GM21390 (cell line): ENCODE data around the gene GPR15LG.

Source experiments
- ATAC-seq: cut with Tn5 transposase; IDR thresholded peaks from one replicate; pipeline ENCODE4 v1.9.1; 2021; ENCODE audit not compliant: unreplicated experiment

GPR15LG gene

DNA sequence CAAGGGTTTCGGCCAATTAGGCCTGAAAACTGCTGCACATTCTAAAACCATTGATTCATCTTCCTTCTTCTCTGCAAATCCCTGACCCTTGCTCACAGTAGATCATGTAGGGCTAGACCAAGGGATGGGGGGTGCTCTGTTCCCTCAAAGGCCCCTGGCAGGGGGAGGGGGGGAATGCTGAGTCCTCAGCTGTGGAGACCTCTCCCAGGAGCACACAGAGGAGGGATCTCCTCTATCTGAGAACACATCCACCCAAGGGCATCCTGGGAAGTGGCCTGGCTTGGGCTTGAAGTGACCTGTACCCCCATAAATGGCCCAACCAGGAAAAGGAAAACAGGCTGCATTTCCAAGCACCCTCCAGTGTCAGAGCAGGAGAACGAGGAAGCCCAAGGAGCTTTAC lies 19.7 kb downstream of the GPR15LG start:
- ATAC-seq: no peak

DNA sequence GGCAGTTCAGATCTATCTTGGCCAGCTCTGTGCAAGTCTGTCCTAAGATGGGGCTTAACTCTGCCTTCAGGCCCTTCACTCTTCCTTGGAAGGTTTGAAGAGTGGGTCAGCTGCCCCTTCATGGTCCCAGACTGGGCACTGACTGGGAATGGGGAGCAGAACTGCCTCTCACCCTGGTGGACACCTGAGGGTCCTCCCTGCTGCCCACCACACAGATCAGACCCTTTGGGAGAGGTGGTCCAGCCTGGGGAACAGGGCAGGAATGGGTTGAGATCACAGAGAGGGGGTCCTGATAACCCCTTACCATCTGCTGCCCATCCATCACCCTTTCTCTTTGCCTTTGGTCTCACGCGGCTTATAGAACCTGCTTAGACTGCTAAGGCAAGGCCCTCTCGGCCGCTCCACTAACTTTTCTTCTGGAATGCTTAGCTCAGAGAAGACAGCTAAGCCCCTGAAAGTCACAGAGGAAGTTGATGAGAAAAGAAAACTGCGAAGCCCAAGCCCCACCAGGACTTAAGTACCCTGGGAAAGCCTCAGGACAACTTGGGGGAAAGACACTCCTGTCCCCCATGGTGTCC lies 20.3 kb downstream of the GPR15LG start:
- no peak for ATAC-seq

DNA sequence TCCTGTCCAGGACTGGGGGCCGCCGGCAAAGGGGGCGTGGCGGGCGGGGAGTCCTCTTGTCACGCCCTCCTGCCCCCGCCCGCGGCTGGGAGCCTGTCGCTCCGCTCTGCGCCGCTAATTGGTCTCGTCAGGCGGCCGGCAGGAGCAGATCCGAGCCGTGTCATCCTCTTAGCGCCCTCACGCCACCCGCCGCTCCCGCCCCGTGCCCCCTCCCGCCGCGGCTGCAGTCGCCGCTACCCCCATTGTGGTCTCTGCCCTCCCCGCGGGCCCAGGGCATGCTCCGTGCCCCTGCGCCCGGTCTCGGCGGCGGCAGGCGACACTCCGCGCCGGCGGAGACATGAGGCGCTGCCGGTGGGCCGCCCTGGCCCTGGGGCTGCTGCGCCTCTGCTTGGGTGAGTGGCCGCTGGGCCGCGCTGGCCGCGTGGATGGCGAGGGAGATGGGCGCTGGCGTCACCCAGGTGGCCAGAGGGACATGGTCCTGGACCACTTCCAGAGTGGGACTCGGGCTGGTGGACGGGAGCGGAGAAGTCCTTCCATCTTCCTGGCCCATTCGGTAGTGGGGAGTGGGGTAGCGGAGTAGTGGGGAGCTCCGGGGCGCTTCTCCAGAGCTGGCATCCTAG lies 20.9 kb downstream of the GPR15LG start, which contains the start of gene CDHR1:
Gene CDHR1, plus strand, starts transcription at position 114 of the 620 bp plus-strand sequence. Its CDS starts 224 bp downstream, at position 338.
- ATAC-seq: peak; percentile 80

DNA sequence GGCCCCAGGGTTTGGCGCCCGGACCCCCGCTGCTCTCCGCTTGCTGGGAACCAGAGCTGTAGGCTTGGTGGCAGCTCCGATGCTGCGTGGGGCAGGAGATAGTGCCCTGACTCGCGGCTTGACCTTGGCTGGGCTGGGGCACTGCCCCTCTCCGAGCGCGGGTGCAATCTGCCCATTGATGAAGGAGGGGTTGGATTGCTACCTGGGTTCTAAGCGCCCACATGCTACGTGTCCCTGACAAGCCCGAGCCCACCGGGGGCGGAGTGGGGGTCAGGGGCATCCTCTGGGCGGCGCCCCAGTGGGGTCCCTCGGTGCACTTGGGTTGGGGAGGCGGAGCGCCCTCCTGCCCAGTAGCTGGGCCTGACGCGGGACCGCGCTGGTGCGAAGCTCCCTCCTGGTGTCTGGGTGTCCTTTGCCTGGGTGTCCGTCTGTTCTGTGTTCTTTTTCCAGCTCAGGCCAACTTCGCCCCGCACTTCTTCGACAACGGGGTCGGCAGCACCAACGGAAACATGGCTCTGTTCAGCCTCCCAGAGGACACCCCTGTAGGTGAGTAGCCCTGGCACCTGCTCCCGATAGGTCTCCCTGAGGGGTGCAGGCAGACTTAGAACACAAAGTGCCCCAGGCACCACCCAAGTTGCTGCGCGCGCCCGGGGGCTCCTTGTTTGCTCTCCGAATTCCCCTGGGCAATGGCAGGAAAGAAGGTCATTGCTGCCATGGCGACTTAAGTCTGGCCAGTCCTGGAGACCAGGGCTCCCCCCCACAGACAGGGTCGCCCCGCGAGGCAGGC lies 21.6 kb downstream of the GPR15LG start:
- no peak for ATAC-seq

DNA sequence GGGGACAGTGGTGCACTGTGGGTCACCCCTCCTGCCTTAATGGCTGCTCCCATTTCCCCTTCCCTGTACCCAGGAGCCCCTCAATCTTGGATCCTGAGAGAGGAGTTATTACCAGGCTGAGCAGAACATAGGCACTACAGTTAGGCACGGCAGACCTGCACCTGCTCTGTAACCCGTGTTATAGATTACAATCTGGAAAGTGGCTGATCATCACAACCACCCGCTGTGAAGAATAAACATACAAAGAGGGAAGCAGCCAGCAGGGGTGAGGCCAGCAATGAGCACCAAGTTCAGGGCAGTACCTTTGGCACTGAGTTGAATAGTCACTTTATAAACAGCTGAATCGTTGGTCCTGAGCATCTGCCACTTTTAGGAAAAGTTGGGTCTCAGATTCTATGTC lies 22.5 kb downstream of the GPR15LG start:
- ATAC-seq: no peak

DNA sequence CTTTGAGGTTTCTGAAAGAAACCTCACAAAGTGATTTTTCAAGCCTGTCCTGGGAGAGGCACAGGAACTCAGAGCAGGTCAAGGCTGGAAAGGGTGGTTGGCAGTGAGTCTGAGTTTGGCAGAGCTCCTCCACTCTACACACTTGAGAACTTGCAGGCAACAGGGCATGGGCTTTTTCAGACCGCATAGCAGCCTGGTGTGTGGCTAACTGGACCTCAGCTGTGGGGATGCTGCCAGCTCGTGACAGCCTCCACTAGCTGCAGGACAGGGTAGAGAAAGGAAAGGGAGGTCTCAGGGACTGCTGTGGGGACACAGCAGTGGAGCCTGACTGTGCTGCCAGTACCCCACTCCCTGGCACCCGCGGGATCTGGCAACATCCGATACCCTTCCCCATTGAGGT lies 23.3 kb downstream of the GPR15LG start:
- ATAC-seq: no peak

DNA sequence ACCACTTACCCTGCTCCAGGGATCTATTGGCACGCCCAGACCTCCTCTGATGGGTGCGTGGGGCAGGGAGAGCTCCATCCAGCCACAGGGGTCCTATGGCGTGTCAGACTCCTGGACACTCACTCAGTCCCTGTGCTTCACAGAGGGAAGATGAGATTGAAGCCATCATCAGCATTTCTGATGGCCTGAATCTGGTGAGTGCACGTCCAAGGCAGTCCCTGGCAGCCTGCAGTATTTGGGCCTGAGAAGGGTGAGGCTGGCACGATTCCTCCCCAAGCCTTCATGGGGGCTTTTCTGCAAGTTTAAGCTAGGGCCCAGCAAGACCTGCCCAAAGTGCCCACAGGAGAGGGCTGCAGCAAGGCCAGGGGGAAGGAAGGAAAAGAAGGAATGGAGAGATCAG lies 24.0 kb downstream of the GPR15LG start:
- no peak for ATAC-seq

DNA sequence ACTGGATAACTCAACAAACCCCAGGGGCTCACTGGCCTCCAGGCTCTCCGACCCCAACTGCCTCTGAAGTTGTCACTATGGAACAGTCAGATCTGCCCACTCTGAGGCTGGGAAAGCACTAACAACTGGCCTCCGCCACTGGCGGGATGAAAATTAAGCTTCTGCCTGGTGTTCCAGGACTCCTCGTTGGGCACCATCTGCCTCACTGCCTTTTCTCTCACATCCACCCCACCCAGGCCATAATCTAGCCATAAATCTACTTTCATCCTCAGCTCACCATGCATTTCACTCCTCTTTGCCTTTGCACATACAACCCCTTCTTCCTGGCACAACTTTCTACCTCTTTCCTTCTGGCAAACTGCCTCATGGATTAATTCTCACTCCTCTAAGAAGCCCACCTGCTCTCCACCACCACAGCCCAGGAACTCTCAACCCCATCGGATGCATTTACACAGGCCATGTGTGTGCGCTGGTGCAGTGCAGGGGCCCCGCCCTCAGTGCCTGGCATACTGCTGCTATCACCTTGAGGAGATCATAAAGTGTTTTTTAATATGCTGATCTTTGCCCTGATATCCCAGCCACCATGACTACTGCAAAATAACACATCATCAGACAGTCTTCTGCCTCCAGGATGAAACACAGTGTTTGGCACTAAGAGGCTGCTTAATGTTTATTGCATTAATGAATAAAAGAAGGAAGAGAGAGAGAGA lies 24.8 kb downstream of the GPR15LG start:
- ATAC-seq: no peak

DNA sequence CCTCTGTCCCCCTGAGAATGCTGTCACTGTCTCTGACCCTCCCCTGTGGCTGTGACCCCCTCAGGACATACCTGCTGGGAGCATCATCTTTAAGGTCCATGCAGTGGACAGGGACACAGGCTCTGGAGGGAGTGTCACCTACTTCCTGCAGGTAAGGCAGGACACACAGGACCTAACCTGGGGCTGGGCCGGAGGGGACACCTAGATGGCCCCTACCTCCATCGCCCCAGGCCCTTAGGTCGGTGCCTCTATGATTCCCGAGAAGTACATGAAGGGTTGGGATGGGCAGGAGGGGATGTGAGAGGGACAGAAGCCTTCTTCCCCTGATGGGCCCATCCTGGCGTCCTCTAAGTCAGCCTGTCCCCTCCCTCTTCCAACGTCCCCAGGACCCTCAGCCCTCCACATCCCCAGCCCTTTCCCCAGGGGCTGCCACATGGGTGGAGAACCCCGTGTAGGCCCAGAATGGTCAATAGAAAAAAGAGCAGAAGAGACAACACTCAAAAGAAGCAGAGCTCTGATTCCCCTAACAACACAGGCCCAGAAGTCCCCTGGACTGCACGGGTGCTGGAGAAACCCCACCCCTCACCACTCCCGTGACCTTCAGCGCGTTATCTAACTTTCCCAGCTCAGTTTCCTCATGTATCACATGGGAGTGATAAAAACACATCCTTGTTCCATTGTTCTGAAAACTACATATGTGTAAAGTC lies 27.1 kb downstream of the GPR15LG start:
- no peak for ATAC-seq

DNA sequence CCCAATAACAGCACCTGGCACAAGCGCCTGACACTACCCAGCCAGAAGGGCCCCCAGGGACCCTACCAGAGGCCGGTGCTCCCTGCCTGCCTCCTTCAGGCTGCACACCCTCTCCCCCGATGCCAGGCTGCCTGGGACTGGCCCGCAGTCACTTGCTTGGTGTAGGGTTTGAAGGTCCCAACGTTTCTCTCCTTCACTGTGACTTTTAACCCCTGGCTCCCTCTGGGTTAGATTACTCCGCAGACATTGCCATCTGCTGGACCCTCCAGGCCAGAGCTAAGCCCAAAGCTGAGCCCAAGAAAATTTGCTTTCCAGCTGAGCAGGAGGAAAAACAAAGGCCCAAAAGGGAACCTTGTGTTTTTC lies 27.6 kb downstream of the GPR15LG start:
- no peak for ATAC-seq

DNA sequence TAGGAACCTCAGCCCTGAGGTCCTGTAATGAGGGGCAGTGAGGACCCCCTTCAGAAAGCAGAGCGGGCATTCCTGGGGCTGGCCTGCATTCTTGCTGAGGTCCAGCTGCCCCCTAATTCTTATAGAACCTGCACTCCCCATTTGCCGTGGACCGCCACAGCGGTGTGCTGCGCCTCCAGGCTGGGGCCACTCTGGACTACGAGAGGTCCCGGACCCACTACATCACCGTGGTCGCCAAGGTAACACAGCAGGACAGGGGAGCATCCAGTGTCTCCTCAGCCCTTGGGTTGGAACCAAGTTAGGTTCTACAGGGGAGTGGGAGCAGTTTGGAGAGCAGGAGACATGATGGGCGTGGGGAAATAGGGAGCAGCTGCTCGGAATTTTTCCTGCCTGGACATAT lies 28.1 kb downstream of the GPR15LG start:
- ATAC-seq: no peak

DNA sequence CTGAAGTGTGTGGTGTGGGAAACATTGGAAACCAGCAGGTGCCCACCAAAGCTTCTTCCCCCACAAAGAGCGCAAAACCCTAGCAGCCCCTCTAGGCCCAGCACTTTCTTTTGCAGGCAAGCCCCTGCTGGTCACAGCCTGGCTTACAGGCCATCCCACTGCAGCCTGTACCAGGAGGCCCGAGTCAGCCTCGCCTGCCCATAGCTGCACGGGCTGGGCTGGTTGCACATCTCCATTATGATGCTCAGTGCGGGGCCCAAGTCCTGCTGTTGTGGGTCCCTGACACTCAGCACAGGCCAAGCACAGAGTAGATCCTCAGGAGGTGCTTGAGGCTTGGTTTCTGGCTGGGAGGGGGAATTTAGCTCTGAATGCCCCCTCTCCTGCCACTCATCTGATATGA lies 28.7 kb downstream of the GPR15LG start:
- no peak for ATAC-seq

DNA sequence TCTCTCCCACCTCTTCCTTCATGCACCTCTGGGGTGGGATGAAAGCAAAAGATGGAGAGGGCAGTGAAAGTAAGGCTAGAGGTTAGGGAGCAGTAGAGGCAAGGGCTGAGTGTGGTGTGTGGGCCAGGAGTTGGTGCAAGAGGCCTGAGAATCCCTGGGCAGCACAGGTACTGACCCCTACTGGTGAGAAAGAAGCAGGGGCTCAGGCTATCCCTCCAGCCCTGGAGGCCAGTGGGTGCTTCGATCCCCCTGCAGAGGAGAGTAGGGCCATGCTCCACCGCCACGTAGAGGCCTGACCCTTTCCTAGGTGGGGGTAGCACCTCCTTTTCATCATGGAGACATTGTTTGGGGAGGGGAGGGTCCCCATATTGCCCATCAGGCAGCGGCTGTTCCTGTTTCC lies 30.5 kb downstream of the GPR15LG start:
- peak; percentile 64 for ATAC-seq

DNA sequence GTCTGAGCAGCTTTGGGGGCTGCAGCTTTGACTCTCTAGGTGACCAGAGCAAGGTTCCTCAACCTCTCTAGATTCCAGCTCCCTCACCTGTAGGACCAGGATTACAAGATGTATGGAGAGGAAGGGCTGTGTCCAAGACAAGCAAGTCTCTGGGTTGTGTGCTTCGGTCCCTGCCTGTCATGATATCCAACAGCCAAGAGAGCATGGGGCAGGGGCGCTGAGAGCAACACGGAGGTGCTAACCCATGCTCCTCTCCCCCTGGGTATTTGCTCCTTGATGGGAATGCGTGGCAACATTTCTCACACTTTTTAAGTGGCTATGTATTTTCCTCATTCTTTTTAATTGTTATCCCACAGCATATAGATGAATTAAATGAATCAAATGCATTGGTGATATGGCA lies 31.0 kb downstream of the GPR15LG start:
- ATAC-seq: no peak

DNA sequence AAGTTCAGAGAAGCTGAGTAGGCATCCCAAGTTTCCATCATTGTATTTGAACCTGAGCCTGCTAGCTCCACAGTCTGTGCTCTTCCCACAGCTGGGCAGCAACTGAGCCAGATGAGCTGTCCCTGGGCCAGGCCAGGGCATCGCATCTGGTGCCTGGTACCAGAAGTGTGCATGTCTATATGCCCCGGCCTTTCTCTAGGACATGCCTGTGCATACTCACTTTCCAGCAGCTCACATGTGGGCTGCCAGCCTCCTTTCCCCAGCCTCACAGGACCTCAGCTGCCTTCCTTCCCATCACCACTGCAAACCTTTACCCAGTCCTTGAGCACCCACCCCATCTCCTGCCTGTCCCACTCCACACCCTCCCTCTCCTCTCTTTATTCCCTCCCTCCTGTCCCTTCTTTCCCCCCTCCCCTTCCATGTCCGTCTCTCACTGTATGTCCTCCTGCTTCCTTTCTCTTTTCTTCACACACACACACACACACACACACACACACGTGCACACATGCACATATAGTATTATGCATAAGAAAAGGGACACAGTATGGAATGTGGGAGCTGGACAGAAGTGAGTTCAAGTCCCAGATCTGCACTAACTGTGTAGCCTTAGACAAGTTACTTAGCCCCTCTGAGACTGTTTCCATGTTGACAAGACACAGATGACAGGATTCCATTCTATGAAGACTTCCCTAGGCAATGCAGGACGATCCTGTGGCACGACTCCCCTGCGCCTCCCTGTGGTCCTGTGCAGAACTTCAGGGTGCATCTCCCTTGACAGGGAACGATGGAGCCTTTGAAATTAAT lies 31.6 kb downstream of the GPR15LG start:
- ATAC-seq: peak; percentile 86

DNA sequence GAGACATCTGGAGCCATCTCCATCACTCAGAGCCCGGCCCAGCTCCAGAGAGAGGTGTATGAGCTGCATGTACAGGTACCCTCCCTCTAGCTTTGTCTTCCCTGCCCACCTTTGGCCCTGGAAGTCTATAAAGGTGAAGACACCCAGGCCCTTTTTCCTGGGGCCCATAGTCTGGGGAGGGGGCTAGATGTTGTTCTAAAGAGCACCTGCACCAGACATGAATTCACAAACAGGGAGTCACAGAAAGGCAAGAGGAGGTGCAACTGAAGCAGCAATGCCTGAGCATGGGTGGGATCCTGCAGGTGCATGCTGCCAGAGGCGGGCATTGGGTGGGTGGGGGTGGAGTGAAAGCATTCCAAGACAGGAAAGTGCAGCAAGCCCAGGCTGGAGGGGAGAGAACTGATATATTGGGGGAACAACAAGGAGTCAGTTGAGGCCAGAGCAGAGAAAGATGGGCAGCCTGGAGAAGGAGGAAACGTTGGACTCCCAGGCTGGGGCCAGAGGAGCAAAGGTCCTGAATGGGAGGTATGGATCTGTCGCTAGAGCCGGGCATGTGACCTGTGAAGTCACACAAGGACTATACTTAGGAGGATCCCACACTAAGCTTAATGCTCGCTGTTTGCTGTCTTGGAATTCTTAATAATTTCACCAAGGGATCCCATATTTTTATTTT lies 32.4 kb downstream of the GPR15LG start:
- ATAC-seq: no peak

DNA sequence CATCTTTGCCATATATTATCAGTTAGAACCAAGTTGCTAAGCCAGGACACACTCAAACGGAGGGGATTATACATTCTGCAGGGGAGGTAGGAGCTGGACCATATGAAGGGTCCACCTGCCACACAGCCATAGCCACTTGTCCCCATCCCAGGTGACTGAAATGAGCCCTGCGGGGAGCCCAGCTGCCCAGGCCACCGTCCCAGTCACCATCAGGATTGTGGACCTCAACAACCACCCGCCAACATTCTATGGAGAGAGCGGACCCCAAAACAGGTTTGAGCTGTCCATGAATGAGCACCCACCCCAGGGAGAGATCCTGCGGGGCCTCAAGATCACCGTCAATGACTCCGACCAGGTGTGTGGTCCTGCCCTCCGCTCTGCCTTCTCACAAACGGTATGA lies 34.4 kb downstream of the GPR15LG start:
- ATAC-seq: no peak

DNA sequence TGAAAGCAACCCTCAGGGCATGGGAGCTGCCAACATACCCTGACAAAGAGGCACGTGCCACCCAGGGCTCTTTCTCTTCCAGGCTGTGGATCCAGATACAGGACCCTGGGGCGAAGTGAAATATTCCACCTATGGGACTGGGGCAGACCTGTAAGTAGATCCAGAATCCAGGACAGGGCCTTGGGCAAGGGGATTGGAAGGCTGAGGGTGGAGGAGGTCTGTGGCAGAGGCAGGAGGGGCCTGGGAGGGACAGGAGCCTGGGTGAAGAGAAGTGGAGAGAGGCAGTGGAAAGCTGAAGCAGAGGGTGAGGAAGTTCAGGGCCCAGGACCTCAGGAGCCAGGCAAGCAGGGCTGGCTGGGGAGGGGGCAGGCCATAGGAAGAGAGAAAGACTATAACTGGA lies 38.0 kb downstream of the GPR15LG start:
- no peak for ATAC-seq

DNA sequence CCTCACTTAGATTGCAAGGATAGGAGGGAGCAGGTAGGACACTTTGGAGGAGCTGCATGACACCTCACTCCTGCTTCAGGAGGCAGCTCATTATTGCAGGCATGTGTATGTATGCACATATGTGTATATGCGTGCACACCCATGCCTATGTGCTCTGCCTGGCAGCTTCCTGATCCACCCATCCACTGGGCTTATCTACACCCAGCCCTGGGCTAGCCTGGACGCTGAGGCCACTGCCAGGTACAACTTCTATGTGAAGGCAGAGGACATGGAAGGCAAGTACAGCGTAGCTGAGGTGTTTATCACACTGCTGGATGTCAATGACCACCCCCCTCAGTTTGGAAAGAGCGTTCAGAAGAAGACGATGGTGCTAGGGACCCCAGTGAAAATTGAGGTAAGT lies 38.4 kb downstream of the GPR15LG start:
- ATAC-seq: no peak

DNA sequence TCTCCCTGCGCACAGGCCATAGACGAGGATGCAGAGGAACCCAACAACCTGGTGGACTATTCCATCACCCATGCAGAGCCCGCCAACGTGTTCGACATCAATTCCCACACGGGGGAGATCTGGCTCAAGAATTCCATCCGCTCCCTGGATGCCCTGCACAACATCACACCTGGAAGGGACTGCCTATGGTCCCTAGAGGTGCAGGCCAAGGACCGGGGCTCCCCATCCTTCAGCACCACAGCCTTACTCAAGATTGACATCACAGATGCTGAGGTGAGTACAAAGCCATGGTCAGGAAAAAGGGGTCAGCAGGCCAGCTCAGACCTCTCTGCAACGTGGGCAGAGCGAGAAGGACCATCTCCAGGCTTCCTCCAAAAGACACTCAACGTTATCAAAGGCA lies 39.5 kb downstream of the GPR15LG start:
- ATAC-seq: no peak
